Dendritic cell treated with granulocyte-macrophage colony-stimulating factor and Interleukin-4, amounts not matched to agents 40 ng/mL and 50 ng/mL, for 4 days (primary cell): ENCODE results near the gene WWOX.

ENCODE experiments used
- H3K27ac Mint-ChIP-seq: one replicate; pipeline ENCODE4 v1.8.0; 2022; ENCODE audit warnings: mild to moderate bottlenecking, mixed read lengths
- H3K27me3 Mint-ChIP-seq: one replicate; pipeline ENCODE4 v1.8.0; 2022; ENCODE audit warnings: mild to moderate bottlenecking, mixed read lengths
- H3K36me3 Mint-ChIP-seq: one replicate; pipeline ENCODE4 v1.8.0; 2022; ENCODE audit warnings: low read depth, mixed read lengths
- H3K4me1 Mint-ChIP-seq: one replicate; pipeline ENCODE4 v1.8.0; 2022; ENCODE audit warnings: low read depth, mixed read lengths
- H3K4me3 Mint-ChIP-seq: one replicate; pipeline ENCODE4 v1.8.0; 2022; ENCODE audit warnings: mild to moderate bottlenecking, moderate library complexity, mixed read lengths
- H3K9me3 Mint-ChIP-seq: one replicate; pipeline ENCODE4 v1.8.0; 2022; ENCODE audit warnings: mixed read lengths
- intact Hi-C: fragments of 100-400 bp; cut with micrococcal nuclease; formaldehyde crosslinking; loops from one replicate; pipeline ENCODE4 v1.15.0; 2022

Gene WWOX

GRCh38 chr16:78816499-78817195, 717.2 kb downstream of the WWOX start:
- H3K4me1 Mint-ChIP-seq = no peaks in the 10 kb centered on the region
- H3K36me3 Mint-ChIP-seq = no peaks in the 10 kb centered on the region
- H3K4me3 Mint-ChIP-seq = no peak overlapping the region
- H3K27ac Mint-ChIP-seq = no peak overlapping the region
- no peaks in the 10 kb centered on the region for H3K9me3 Mint-ChIP-seq
- H3K27me3 Mint-ChIP-seq = no peaks in the 10 kb centered on the region
- intact Hi-C loops = no loop called here

GRCh38 chr16:78817200-78817739, 717.8 kb downstream of the WWOX start:
- Mint-ChIP-seq H3K36me3 (no peaks in the 10 kb centered on the region), H3K27ac (no peak overlapping the region), H3K4me3 (no peak overlapping the region), H3K9me3 (no peaks in the 10 kb centered on the region), H3K27me3 (no peaks in the 10 kb centered on the region), H3K4me1 (no peaks in the 10 kb centered on the region)
- intact Hi-C loops = no loop called here

GRCh38 chr16:78821335-78821734, 721.9 kb downstream of the WWOX start:
- intact Hi-C loops = no loop called here
- H3K4me3 Mint-ChIP-seq = no peak overlapping the region
- no peak overlapping the region for H3K27ac Mint-ChIP-seq
- H3K27me3 Mint-ChIP-seq = no peaks in the 10 kb centered on the region
- H3K4me1 Mint-ChIP-seq = no peaks in the 10 kb centered on the region
- H3K36me3 Mint-ChIP-seq = no peaks in the 10 kb centered on the region
- H3K9me3 Mint-ChIP-seq = no peaks in the 10 kb centered on the region

GRCh38 chr16:78822509-78822908, 723.1 kb downstream of the WWOX start:
- intact Hi-C loops = no loop called here
- Mint-ChIP-seq H3K27ac (no peak overlapping the region), H3K36me3 (no peaks in the 10 kb centered on the region), H3K4me1 (no peaks in the 10 kb centered on the region), H3K27me3 (no peaks in the 10 kb centered on the region), H3K9me3 (no peaks in the 10 kb centered on the region), H3K4me3 (no peak overlapping the region)

GRCh38 chr16:78823027-78823426, 723.6 kb downstream of the WWOX start:
- no peak overlapping the region for H3K4me3 Mint-ChIP-seq
- H3K36me3 Mint-ChIP-seq = no peaks in the 10 kb centered on the region
- H3K27me3 Mint-ChIP-seq = no peaks in the 10 kb centered on the region
- H3K9me3 Mint-ChIP-seq = no peaks in the 10 kb centered on the region
- no peaks in the 10 kb centered on the region for H3K4me1 Mint-ChIP-seq
- intact Hi-C loops = no loop called here
- no peak overlapping the region for H3K27ac Mint-ChIP-seq

GRCh38 chr16:78829280-78829679, 729.8 kb downstream of the WWOX start:
- no peaks in the 10 kb centered on the region for H3K36me3 Mint-ChIP-seq
- intact Hi-C loops = no loop called here
- no peaks in the 10 kb centered on the region for H3K9me3 Mint-ChIP-seq
- no peak overlapping the region for H3K4me3 Mint-ChIP-seq
- H3K27ac Mint-ChIP-seq = no peak overlapping the region
- no peaks in the 10 kb centered on the region for H3K27me3 Mint-ChIP-seq
- no peaks in the 10 kb centered on the region for H3K4me1 Mint-ChIP-seq

GRCh38 chr16:78830599-78830998, 731.1 kb downstream of the WWOX start:
- intact Hi-C loops = no loop called here
- H3K4me3 Mint-ChIP-seq = no peak overlapping the region

GRCh38 chr16:78832100-78832499, 732.6 kb downstream of the WWOX start:
- Mint-ChIP-seq H3K9me3 (no peaks in the 10 kb centered on the region), H3K36me3 (no peaks in the 10 kb centered on the region), H3K27ac (no peak overlapping the region), H3K27me3 (no peaks in the 10 kb centered on the region), H3K4me1 (peaks cover 5% of the 10 kb centered on the region), H3K4me3 (no peak overlapping the region)
- intact Hi-C loops = no loop called here

More at GRCh38 chr16:78830599-78830998, 731.1 kb downstream of the WWOX start:
- no peaks in the 10 kb centered on the region for H3K9me3 Mint-ChIP-seq
- H3K27me3 Mint-ChIP-seq = no peaks in the 10 kb centered on the region
- H3K4me1 Mint-ChIP-seq = no peaks in the 10 kb centered on the region
- no peaks in the 10 kb centered on the region for H3K36me3 Mint-ChIP-seq
- H3K27ac Mint-ChIP-seq = no peak overlapping the region

- Mint-ChIP-seq H3K27me3 (no peaks in the 10 kb centered on the region), H3K9me3 (no peaks in the 10 kb centered on the region), H3K27ac (no peak overlapping the region), H3K36me3 (no peaks in the 10 kb centered on the region), H3K4me3 (no peak overlapping the region), H3K4me1 (peaks cover 5% of the 10 kb centered on the region)
- intact Hi-C loops = no loop called here
These were observed 737.5 kb downstream of the WWOX start for GRCh38 chr16:78836802-78837491.

GRCh38 chr16:78837706-78838105, 738.3 kb downstream of the WWOX start:
- Mint-ChIP-seq H3K4me3 (no peak overlapping the region), H3K4me1 (peaks cover 5% of the 10 kb centered on the region), H3K9me3 (no peaks in the 10 kb centered on the region), H3K27me3 (no peaks in the 10 kb centered on the region), H3K27ac (no peak overlapping the region), H3K36me3 (no peaks in the 10 kb centered on the region)
- intact Hi-C loops = no loop called here

- H3K27ac Mint-ChIP-seq = no peak overlapping the region
- H3K27me3 Mint-ChIP-seq = no peaks in the 10 kb centered on the region
- H3K4me3 Mint-ChIP-seq = no peak overlapping the region
- no peaks in the 10 kb centered on the region for H3K36me3 Mint-ChIP-seq
- intact Hi-C loops = no loop called here
- H3K4me1 Mint-ChIP-seq = peaks cover 5% of the 10 kb centered on the region
- no peaks in the 10 kb centered on the region for H3K9me3 Mint-ChIP-seq
These were observed 738.8 kb downstream of the WWOX start for GRCh38 chr16:78838276-78838675.

- Mint-ChIP-seq H3K9me3 (peaks cover 7% of the 10 kb centered on the region), H3K27ac (no peak overlapping the region), H3K4me1 (no peaks in the 10 kb centered on the region), H3K36me3 (no peaks in the 10 kb centered on the region), H3K27me3 (no peaks in the 10 kb centered on the region), H3K4me3 (no peak overlapping the region)
- intact Hi-C loops = no loop called here
These were observed 743.5 kb downstream of the WWOX start for GRCh38 chr16:78842950-78843349.

GRCh38 chr16:78843978-78844377, 744.5 kb downstream of the WWOX start:
- H3K4me1 Mint-ChIP-seq = no peaks in the 10 kb centered on the region
- H3K27me3 Mint-ChIP-seq = no peaks in the 10 kb centered on the region
- H3K27ac Mint-ChIP-seq = no peak overlapping the region
- H3K4me3 Mint-ChIP-seq = no peak overlapping the region
- H3K9me3 Mint-ChIP-seq = peaks cover 16% of the 10 kb centered on the region
- no peaks in the 10 kb centered on the region for H3K36me3 Mint-ChIP-seq
- intact Hi-C loops = no loop called here

- no peak overlapping the region for H3K27ac Mint-ChIP-seq
- H3K4me1 Mint-ChIP-seq = no peaks in the 10 kb centered on the region
- no peaks in the 10 kb centered on the region for H3K36me3 Mint-ChIP-seq
- no peak overlapping the region for H3K4me3 Mint-ChIP-seq
- peaks cover 18% of the 10 kb centered on the region for H3K9me3 Mint-ChIP-seq
- no peaks in the 10 kb centered on the region for H3K27me3 Mint-ChIP-seq
- intact Hi-C loops = no loop called here
These were observed 745.2 kb downstream of the WWOX start for GRCh38 chr16:78844682-78845081.
